ENCODE measurements around the gene NBPF4.
"Not testable (repeated sequence)": the region's sequence is repeated elsewhere in the genome, so short reads cannot be mapped to it uniquely, and the experiment has no call there.

NBPF4 gene

GRCh38 chr1:108243976-108244375 is at the start of gene NBPF4:
TSS of gene NBPF4 (minus strand) at chr1:108244076. CDS start at chr1:108243761, 315 bp downstream.
- not testable (repeated sequence) for DNase-seq (ENCODE audit: low spot score)

GRCh38 chr1:108282528-108283257 is 38.8 kb upstream of the NBPF4 start:
- not testable (repeated sequence) for DNase-seq (ENCODE audit: low spot score)

GRCh38 chr1:108272485-108273327 is 28.8 kb upstream of the NBPF4 start:
- DNase-seq (ENCODE audit: low spot score): not testable (repeated sequence)

- DNase-seq (ENCODE audit: low spot score): not testable (repeated sequence)
These were observed 23.2 kb upstream of the NBPF4 start for GRCh38 chr1:108267097-108267496.

GRCh38 chr1:108261967-108262366 is 18.1 kb upstream of the NBPF4 start:
- not testable (repeated sequence) for DNase-seq (ENCODE audit: low spot score)

GRCh38 chr1:108261519-108261918 is 17.6 kb upstream of the NBPF4 start:
- DNase-seq (ENCODE audit: low spot score): not testable (repeated sequence)

- DNase-seq (ENCODE audit: low spot score): not testable (repeated sequence)
These were observed 16.8 kb upstream of the NBPF4 start for GRCh38 chr1:108260578-108261259.

GRCh38 chr1:108255426-108255825 is 11.6 kb upstream of the NBPF4 start:
- DNase-seq (ENCODE audit: low spot score): not testable (repeated sequence)

- DNase-seq (ENCODE audit: low spot score): not testable (repeated sequence)
These were observed 4.5 kb downstream of the NBPF4 start for GRCh38 chr1:108239426-108239825.

GRCh38 chr1:108235308-108235707 is 8.6 kb downstream of the NBPF4 start:
- not testable (repeated sequence) for DNase-seq (ENCODE audit: low spot score)

- DNase-seq (ENCODE audit: low spot score): not testable (repeated sequence)
These were observed 11.7 kb downstream of the NBPF4 start for GRCh38 chr1:108232183-108232582.

GRCh38 chr1:108229976-108230375 is 13.9 kb downstream of the NBPF4 start:
- not testable (repeated sequence) for DNase-seq (ENCODE audit: low spot score)

- DNase-seq (ENCODE audit: low spot score): not testable (repeated sequence)
These were observed 16.1 kb downstream of the NBPF4 start for GRCh38 chr1:108227772-108228171.

GRCh38 chr1:108226855-108227254 is 17.0 kb downstream of the NBPF4 start:
- not testable (repeated sequence) for DNase-seq (ENCODE audit: low spot score)

- DNase-seq (ENCODE audit: low spot score): not testable (repeated sequence)
These were observed 20.6 kb downstream of the NBPF4 start for GRCh38 chr1:108223226-108223625.

- not testable (repeated sequence) for DNase-seq (ENCODE audit: low spot score)
These were observed 26.2 kb downstream of the NBPF4 start for GRCh38 chr1:108217515-108218174.

- not testable (repeated sequence) for DNase-seq (ENCODE audit: low spot score)
These were observed 26.9 kb downstream of the NBPF4 start for GRCh38 chr1:108217007-108217406.

GRCh38 chr1:108216028-108216890 is 27.6 kb downstream of the NBPF4 start:
- not testable (repeated sequence) for DNase-seq (ENCODE audit: low spot score)

GRCh38 chr1:108214641-108215465 is 29.0 kb downstream of the NBPF4 start:
- DNase-seq (ENCODE audit: low spot score): not testable (repeated sequence)

GRCh38 chr1:108211014-108211413 is 32.9 kb downstream of the NBPF4 start:
- DNase-seq (ENCODE audit: low spot score): no peak

Data from AG08395 (cell line).